Ovary (tissue), 9 donors: ENCODE results near the gene FBXO34. TPM values are rescaled to one million over a fixed set of nuclear protein-coding genes. Genes with fewer than 3 reads are reported as not detected.

Source experiments
- DNase-seq, 5 donors: peaks; one replicate each; pipeline ENCODE4 v3.0.0-alpha.2; 2019 to 2020
- H3K27ac ChIP-seq, 2 donors: fragments of 200-600 bp; one replicate each; pipeline versions ENCODE4 v1.5.1 to v1.8.0; 2019 to 2022
- H3K27me3 ChIP-seq: fragments of 200-600 bp; one replicate; pipeline ENCODE4 v1.8.0; 2022
- H3K36me3 ChIP-seq: fragments of 200-600 bp; sonication (generic); one replicate; pipeline ENCODE4 v1.5.1; 2019
- H3K4me1 ChIP-seq: one replicate; pipeline ENCODE4 v1.8.1; 2013; ENCODE audit warnings: mild to moderate bottlenecking, moderate library complexity; ENCODE audit not compliant: insufficient read depth
- H3K4me3 ChIP-seq: fragments of 200-600 bp; sonication (generic); one replicate; pipeline ENCODE4 v1.5.1; 2017
- H3K9me3 ChIP-seq, 2 donors: fragments of 200-600 bp in 1 of 2; sonication (generic) in 1 of 2; one replicate each; pipeline versions ENCODE4 v1.5.1 to v1.8.1; 2013 to 2019; ENCODE audit warnings: mild to moderate bottlenecking in 1 of 2, moderate library complexity in 1 of 2
- EP300 ChIP-seq: sonication (generic); formaldehyde crosslinking; IDR thresholded peaks from one replicate; pipeline ENCODE4 v1.6.1; 2017; ENCODE audit warnings: antibody characterized with exemption
- POLR2A ChIP-seq: fragments of 450-650 bp; IDR thresholded peaks from one replicate; pipeline ENCODE4 v1.6.1; 2017; ENCODE audit warnings: antibody characterized with exemption, mild to moderate bottlenecking, moderate library complexity
- WGBS, 3 donors: extraction: QIAGEN DNeasy Blood & Tissue Kit in 1 of 3; methylation state at CpG; one replicate each; pipeline versions ENCODE4 v1.1.5 to v1.1.7; 2013 to 2017; 5-methylcytosine and 5-hydroxymethylcytosine counted together
- intact Hi-C, 4 donors: fragments of 100-400 bp; cut with DNase I; formaldehyde crosslinking; loops; one replicate each; pipeline versions ENCODE4 v1.11.0 to v1.15.1; 2022 to 2023
- polyA plus RNA-seq, 2 donors: library from polyadenylated mRNA; stranded (reverse); fragments of 200-250 nt in 1 of 2; fragments of 350-450 nt in 1 of 2; fragmentation: Illumina TruSeq in 1 of 2; extraction: RNeasy Lipid Tissue Mini Kit (QIAGEN cat#74804) in 1 of 2; gene quantifications; one replicate each; pipeline ENCODE4 v1.2.3, GENCODE V29; 2013 to 2014
- total RNA-seq, 7 donors: library from RNA; depleted of rRNA in 2 of 7; stranded (reverse); fragments of >200 nt in 2 of 7; fragmentation: NEBNext Ultra II Directional in 3 of 7; extraction: Animal tissue kit (Norgen Biotek cat#: 25700) in 3 of 7; gene quantifications; one replicate each; pipeline versions ENCODE4 v1.1.0 to v1.2.4, GENCODE V29; 2016 to 2023
- TF ChIP-seq, protein P1 (sequence below), 3 donors: fragments of 450-650 bp in 2 of 3; fragments of 200-600 bp in 1 of 3; IDR thresholded peaks; one replicate each; pipeline versions ENCODE4 v1.5.1 to v1.8.0; 2016 to 2022; ENCODE audit warnings: antibody characterized with exemption in 3 of 3, mild to moderate bottlenecking in 1 of 3
- donor health status: DM: no; HTN: no; CAD: no; lungs with moderate emphysema.
- donor health status: DM: no; HTN: no; CAD: no.
- donor health status: Bipolar disorder and iron deficiency.
- donor health status: DM: yes; HTN: yes; CAD: no.
- donor health status: DM: no; HTN: no; CAD: no.
- donor health status: DM: yes; HTN: yes; CAD: no.

Gene FBXO34
- total and polyA plus RNA-seq, 9 donors: 11.4 to 29.8 (median 20.8) TPM

DNA sequence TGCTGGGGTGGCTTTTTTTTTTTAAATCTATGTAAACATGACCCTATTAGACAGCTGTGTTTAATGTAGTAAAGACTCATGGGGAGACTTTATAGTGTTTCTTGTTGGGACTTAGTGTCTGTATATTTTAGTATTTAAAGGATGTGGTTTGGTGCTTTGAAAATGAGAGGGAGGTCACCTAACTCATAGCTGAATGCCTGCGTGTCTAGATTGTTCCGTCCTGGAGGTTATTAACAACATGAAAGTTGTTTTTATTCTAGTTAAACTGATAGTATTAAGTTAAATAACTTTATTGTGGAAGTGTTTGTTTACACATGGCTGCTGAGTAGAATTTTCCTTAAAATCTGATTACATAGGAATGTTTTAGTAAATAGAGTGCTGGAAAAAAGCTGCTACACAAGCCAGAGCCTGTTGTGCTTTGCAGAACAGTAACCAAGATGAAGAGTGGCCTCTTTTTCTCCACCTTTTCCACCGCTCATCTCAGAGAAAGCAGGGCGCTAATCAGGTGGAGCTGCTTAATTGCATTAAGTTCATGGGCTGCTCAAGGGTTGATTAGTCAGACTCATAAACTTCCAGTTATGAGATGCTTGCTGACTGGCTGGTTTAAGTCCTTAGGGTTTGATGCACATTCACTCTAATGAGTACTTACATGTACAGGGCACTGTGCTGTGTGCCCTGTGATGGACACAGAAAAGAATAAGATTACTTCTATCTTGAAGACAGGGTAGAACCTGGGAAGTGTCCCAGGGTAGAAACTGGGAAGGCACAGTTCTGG lies 62.7 kb downstream of the FBXO34 start:
- Histone ChIP-seq H3K27ac (no peak overlapping the region), H3K4me1 (peaks cover 10% of the 10 kb centered on the region), H3K9me3 (no peaks in the 10 kb centered on the region), H3K36me3 (no peaks in the 10 kb centered on the region), H3K4me3 (no peak overlapping the region), H3K27me3 (no peaks in the 10 kb centered on the region)
- no peak for DNase-seq
- intact Hi-C loops: no loop called here
- TF ChIP-seq, protein P1, sequence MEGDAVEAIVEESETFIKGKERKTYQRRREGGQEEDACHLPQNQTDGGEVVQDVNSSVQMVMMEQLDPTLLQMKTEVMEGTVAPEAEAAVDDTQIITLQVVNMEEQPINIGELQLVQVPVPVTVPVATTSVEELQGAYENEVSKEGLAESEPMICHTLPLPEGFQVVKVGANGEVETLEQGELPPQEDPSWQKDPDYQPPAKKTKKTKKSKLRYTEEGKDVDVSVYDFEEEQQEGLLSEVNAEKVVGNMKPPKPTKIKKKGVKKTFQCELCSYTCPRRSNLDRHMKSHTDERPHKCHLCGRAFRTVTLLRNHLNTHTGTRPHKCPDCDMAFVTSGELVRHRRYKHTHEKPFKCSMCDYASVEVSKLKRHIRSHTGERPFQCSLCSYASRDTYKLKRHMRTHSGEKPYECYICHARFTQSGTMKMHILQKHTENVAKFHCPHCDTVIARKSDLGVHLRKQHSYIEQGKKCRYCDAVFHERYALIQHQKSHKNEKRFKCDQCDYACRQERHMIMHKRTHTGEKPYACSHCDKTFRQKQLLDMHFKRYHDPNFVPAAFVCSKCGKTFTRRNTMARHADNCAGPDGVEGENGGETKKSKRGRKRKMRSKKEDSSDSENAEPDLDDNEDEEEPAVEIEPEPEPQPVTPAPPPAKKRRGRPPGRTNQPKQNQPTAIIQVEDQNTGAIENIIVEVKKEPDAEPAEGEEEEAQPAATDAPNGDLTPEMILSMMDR (IDR thresholded peaks at IDR 0.05): no peak
- no peak for TF ChIP-seq EP300
- no peak for TF ChIP-seq POLR2A
- 28 to 57% (median 42%) methylated on average over 4 of the region's 4 CpGs for WGBS, 3 donors

DNA sequence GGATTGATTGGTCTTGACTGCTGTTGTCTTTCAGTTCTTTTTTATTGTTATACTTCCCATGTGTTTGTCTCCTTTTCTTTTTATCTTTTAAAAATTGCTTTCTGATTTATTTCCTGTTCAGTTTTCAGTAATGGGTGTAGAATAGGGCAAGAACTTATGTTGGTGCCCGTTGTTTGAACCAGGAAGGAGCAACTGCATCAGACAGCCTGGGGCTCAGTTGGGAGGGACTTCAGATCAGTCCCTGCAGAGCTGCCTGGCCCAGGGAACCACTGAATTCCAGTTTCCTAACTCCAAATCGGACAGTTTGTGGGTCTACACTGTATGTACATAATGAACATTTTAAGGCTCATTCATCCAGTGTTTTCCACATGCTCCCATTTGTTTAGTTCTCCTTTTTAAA lies 64.9 kb downstream of the FBXO34 start:
- Histone ChIP-seq H3K27me3 (no peaks in the 10 kb centered on the region), H3K27ac (no peak overlapping the region), H3K36me3 (no peaks in the 10 kb centered on the region), H3K4me3 (no peak overlapping the region), H3K4me1 (peaks cover 11% of the 10 kb centered on the region), H3K9me3 (no peaks in the 10 kb centered on the region)
- TF ChIP-seq, protein P1 (IDR thresholded peaks at IDR 0.05): no peak
- TF ChIP-seq POLR2A (no peak), EP300 (no peak)
- 68 to 83% (median 75%) methylated on average over 2 of the region's 2 CpGs for WGBS, 3 donors
- intact Hi-C loops: no loop called here
- DNase-seq: no peak

DNA sequence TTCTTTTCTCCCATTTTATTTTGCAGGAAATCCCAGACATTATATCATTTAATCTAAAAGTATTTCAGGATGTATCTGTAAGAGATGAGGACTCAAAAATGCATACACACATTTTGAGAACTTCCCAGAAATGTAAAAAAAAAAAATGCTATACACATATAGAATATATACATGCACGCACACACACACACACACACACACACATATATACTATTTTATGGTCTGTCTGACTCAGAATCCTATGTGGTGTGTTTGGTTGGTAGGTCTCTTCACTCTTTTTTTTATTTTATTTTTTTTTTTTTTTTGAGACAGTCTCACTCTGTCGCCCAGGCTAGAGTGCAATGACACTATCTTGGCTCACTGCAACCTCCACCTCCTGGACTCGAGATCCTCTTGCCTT lies 65.5 kb downstream of the FBXO34 start:
- TF ChIP-seq EP300 (no peak), POLR2A (no peak)
- TF ChIP-seq, protein P1 (IDR thresholded peaks at IDR 0.05): no peak
- DNase-seq: no peak
- WGBS, 3 donors: 82 to 96% (median 91%) methylated on average over 3 of the region's 3 CpGs
- no peaks in the 10 kb centered on the region for H3K9me3 ChIP-seq
- H3K27ac ChIP-seq: no peak overlapping the region
- no peaks in the 10 kb centered on the region for H3K27me3 ChIP-seq
- intact Hi-C loops: no loop called here
- H3K36me3 ChIP-seq: no peaks in the 10 kb centered on the region
- H3K4me1 ChIP-seq: peaks cover 11% of the 10 kb centered on the region
- H3K4me3 ChIP-seq: no peak overlapping the region

DNA sequence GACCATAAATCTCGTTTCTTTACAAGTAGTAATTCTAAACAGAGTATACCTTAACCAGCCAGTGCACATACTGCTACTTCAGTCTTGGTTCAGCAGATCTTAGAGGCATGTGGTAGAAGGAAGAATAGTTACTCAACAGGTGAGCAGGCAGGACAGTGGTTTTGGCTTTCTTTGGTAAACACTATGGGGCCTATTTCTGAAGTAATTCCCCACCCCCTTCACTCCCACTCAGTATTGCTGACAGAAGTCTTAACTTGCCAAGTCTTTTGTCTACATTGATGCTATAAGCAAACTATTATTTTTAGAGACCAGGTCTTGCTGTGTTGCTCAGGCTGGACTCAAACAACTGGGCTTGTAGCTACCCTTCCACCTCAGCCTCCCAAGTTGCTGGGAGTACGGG lies 68.5 kb downstream of the FBXO34 start:
- no peak for DNase-seq
- Histone ChIP-seq H3K36me3 (no peaks in the 10 kb centered on the region), H3K27me3 (no peaks in the 10 kb centered on the region), H3K4me3 (no peak overlapping the region), H3K9me3 (no peaks in the 10 kb centered on the region), H3K27ac (no peak overlapping the region), H3K4me1 (peaks cover 5% of the 10 kb centered on the region)
- TF ChIP-seq POLR2A (no peak), EP300 (no peak)
- TF ChIP-seq, protein P1 (IDR thresholded peaks at IDR 0.05): no peak
- intact Hi-C loops: loop anchor here in 1 of 4 donors (10.0 kb wide), 1 partner anchor 65 kb away; the partner anchor contains the start of gene FBXO34
- 44 to 52% (median 48%) methylated on average over 2 of the region's 2 CpGs for WGBS, 3 donors
